ENCODE measurements around the gene RPS6KB1. TPM values are rescaled to one million over a fixed set of nuclear protein-coding genes. Genes with fewer than 3 reads are reported as not detected.
"Not testable (repeated sequence)": the region's sequence is repeated elsewhere in the genome, so short reads cannot be mapped to it uniquely, and the experiment has no call there.

The RPS6KB1 gene
- total and polyA plus RNA-seq, 3 experiments from 2014 or later: 24.4 to 52.3 (median 44.5) TPM

GRCh38 chr17:59850311-59850710 is 42.6 kb upstream of the RPS6KB1 start:
- H3K4me1 ChIP-seq (ENCODE audit: insufficient read depth, low read length): peaks cover 50% of the 10 kb centered on the region
- H3K27me3 ChIP-seq (ENCODE audit: insufficient read depth, low read length, poor library complexity, severe bottlenecking); H3K4me3 ChIP-seq (ENCODE audit: low read length); H3K27ac Mint-ChIP-seq; H3K36me3 Mint-ChIP-seq; H3K4me3 Mint-ChIP-seq; H3K36me3 ChIP-seq (ENCODE audit: insufficient read depth, low read length); H3K27ac ChIP-seq (ENCODE audit: low read depth, low read length); POLR2A ChIA-PET; DNase-seq; H3K9me3 ChIP-seq (ENCODE audit: low read length); H3K27me3 Mint-ChIP-seq; H3K9me3 Mint-ChIP-seq: not testable (repeated sequence)
- peaks cover 30 to 45% (median 43%) of the 10 kb centered on the region in 3 donors for H3K4me1 Mint-ChIP-seq
- CTCF ChIA-PET: interaction anchor here (0.7 to 2.1 kb wide), 4 partner anchors 9 to 98 kb away, joined by 3 to 8 read pairs (median 6); no protein-coding TSS in a partner anchor

- no peaks in the 10 kb centered on the region for H3K27me3 ChIP-seq (ENCODE audit: insufficient read depth, low read length, poor library complexity, severe bottlenecking)
- ChIA-PET POLR2A (no interaction called here), CTCF (interaction anchor here (1.1 kb wide), 1 partner anchor 98 kb away, joined by 3 read pairs; no protein-coding TSS in a partner anchor)
- Mint-ChIP-seq H3K27ac (peak overlapping the region in 2 of 8 donors; percentile 31 to 75), H3K36me3 (no peaks in the 10 kb centered on the region), H3K4me3 (peak overlapping the region in 1 of 7 donors; percentile 44), H3K27me3 (peaks cover 0 to 1% of the 10 kb centered on the region in 2 donors), H3K9me3 (no peaks in the 10 kb centered on the region), H3K4me1 (peaks cover 20 to 31% (median 29%) of the 10 kb centered on the region in 3 donors)
- no peak for DNase-seq
- peaks cover 38% of the 10 kb centered on the region for H3K4me1 ChIP-seq (ENCODE audit: insufficient read depth, low read length)
- no peak overlapping the region for H3K4me3 ChIP-seq (ENCODE audit: low read length)
- H3K9me3 ChIP-seq (ENCODE audit: low read length): no peaks in the 10 kb centered on the region
- no peak overlapping the region for H3K27ac ChIP-seq (ENCODE audit: low read depth, low read length)
- H3K36me3 ChIP-seq (ENCODE audit: insufficient read depth, low read length): no peaks in the 10 kb centered on the region
Measured at GRCh38 chr17:59851439-59852375, 41.2 kb upstream of the RPS6KB1 start.

GRCh38 chr17:59852847-59853167 is 40.1 kb upstream of the RPS6KB1 start:
- H3K27me3 ChIP-seq (ENCODE audit: insufficient read depth, low read length, poor library complexity, severe bottlenecking); H3K36me3 Mint-ChIP-seq; H3K27ac ChIP-seq (ENCODE audit: low read depth, low read length); POLR2A ChIA-PET; H3K9me3 Mint-ChIP-seq; H3K4me3 ChIP-seq (ENCODE audit: low read length); H3K9me3 ChIP-seq (ENCODE audit: low read length); H3K27me3 Mint-ChIP-seq; H3K36me3 ChIP-seq (ENCODE audit: insufficient read depth, low read length); DNase-seq; H3K4me3 Mint-ChIP-seq: not testable (repeated sequence)
- H3K4me1 ChIP-seq (ENCODE audit: insufficient read depth, low read length): peaks cover 29% of the 10 kb centered on the region
- peaks cover 16 to 23% (median 21%) of the 10 kb centered on the region in 3 donors for H3K4me1 Mint-ChIP-seq
- peak overlapping the region in 2 of 8 donors; percentile 41 to 43 for H3K27ac Mint-ChIP-seq
- CTCF ChIA-PET: interaction anchor here (2.1 kb wide), 1 partner anchor 99 kb away, joined by 8 read pairs; no protein-coding TSS in a partner anchor

GRCh38 chr17:59853168-59853918 is 39.6 kb upstream of the RPS6KB1 start:
- Mint-ChIP-seq H3K36me3 (peaks cover 0 to 3% (median 0%) of the 10 kb centered on the region in 3 donors), H3K27me3 (peaks cover 0 to 1% of the 10 kb centered on the region in 2 donors), H3K9me3 (no peaks in the 10 kb centered on the region), H3K4me3 (no peak overlapping the region), H3K4me1 (peaks cover 15 to 22% (median 19%) of the 10 kb centered on the region in 3 donors), H3K27ac (peak overlapping the region in 2 of 8 donors; percentile 45 to 55)
- H3K9me3 ChIP-seq (ENCODE audit: low read length): no peaks in the 10 kb centered on the region
- ChIA-PET CTCF (interaction anchor here (0.6 to 2.1 kb wide), 6 partner anchors 13 to 106 kb away, joined by 3 to 8 read pairs (median 4); no protein-coding TSS in a partner anchor), POLR2A (interaction anchor here (1.1 kb wide), 1 partner anchor 40 kb away, joined by 3 read pairs; the partner anchor contains the start of genes RPS6KB1 and TUBD1)
- no peaks in the 10 kb centered on the region for H3K27me3 ChIP-seq (ENCODE audit: insufficient read depth, low read length, poor library complexity, severe bottlenecking)
- H3K4me3 ChIP-seq (ENCODE audit: low read length): no peak overlapping the region
- peak in 1 of 5 donors; percentile 58 for DNase-seq
- H3K27ac ChIP-seq (ENCODE audit: low read depth, low read length): no peak overlapping the region
- H3K36me3 ChIP-seq (ENCODE audit: insufficient read depth, low read length): no peaks in the 10 kb centered on the region
- peaks cover 27% of the 10 kb centered on the region for H3K4me1 ChIP-seq (ENCODE audit: insufficient read depth, low read length)

GRCh38 chr17:59853919-59854729 is 38.8 kb upstream of the RPS6KB1 start:
- H3K27me3 ChIP-seq (ENCODE audit: insufficient read depth, low read length, poor library complexity, severe bottlenecking); H3K4me3 ChIP-seq (ENCODE audit: low read length); H3K4me3 Mint-ChIP-seq; H3K36me3 ChIP-seq (ENCODE audit: insufficient read depth, low read length); H3K27ac ChIP-seq (ENCODE audit: low read depth, low read length); H3K9me3 ChIP-seq (ENCODE audit: low read length); H3K9me3 Mint-ChIP-seq; H3K36me3 Mint-ChIP-seq; DNase-seq; H3K27me3 Mint-ChIP-seq: not testable (repeated sequence)
- ChIA-PET POLR2A (interaction anchor here (1.1 kb wide), 1 partner anchor 39 kb away, joined by 3 read pairs; the partner anchor contains the start of genes RPS6KB1 and TUBD1), CTCF (interaction anchor here (0.6 to 2.1 kb wide), 7 partner anchors 14 to 107 kb away, joined by 3 to 8 read pairs (median 4); no protein-coding TSS in a partner anchor)
- H3K4me1 ChIP-seq (ENCODE audit: insufficient read depth, low read length): peaks cover 21% of the 10 kb centered on the region
- peak overlapping the region in 1 of 8 donors; percentile 41 for H3K27ac Mint-ChIP-seq
- H3K4me1 Mint-ChIP-seq: peaks cover 10 to 15% (median 14%) of the 10 kb centered on the region in 3 donors

GRCh38 chr17:59856859-59857794 is 35.8 kb upstream of the RPS6KB1 start:
- Histone ChIP-seq H3K4me1 (ENCODE audit: insufficient read depth, low read length) (peaks cover 13% of the 10 kb centered on the region), H3K27ac (ENCODE audit: low read depth, low read length) (no peak overlapping the region), H3K9me3 (ENCODE audit: low read length) (no peaks in the 10 kb centered on the region), H3K36me3 (ENCODE audit: insufficient read depth, low read length) (no peaks in the 10 kb centered on the region), H3K4me3 (ENCODE audit: low read length) (no peak overlapping the region), H3K27me3 (ENCODE audit: insufficient read depth, low read length, poor library complexity, severe bottlenecking) (no peaks in the 10 kb centered on the region)
- H3K9me3 Mint-ChIP-seq: no peaks in the 10 kb centered on the region
- H3K27ac Mint-ChIP-seq: peak overlapping the region in 2 of 8 donors; percentile 52 to 56
- ChIA-PET CTCF (interaction anchor here (1.2 to 1.9 kb wide), 3 partner anchors 10 to 71 kb away, joined by 3 to 10 read pairs (median 4); no protein-coding TSS in a partner anchor), POLR2A (no interaction called here)
- peaks cover 7 to 14% (median 12%) of the 10 kb centered on the region in 3 donors for H3K4me1 Mint-ChIP-seq
- DNase-seq: no peak
- H3K4me3 Mint-ChIP-seq: no peak overlapping the region
- H3K27me3 Mint-ChIP-seq: no peaks in the 10 kb centered on the region
- peaks cover 0 to 23% (median 2%) of the 10 kb centered on the region in 3 donors for H3K36me3 Mint-ChIP-seq

Data from CD8-positive, alpha-beta memory T cell (primary cell).